HEK293 (cell line): Measurements from ENCODE around the gene RNASEH2C.
"Not testable (repeated sequence)": the region's sequence is repeated elsewhere in the genome, so short reads cannot be mapped to it uniquely, and the experiment has no call there.

Experiments
- ATF2 ChIP-seq: fragments of 450-650 bp; formaldehyde crosslinking; IDR thresholded peaks from 2 replicates; pipeline ENCODE4 v1.5.1; 2016; ENCODE audit warnings: missing biosample characterization, missing genetic modification characterization, low read depth
- CTCF ChIP-seq: fragments of 450-650 bp; formaldehyde crosslinking; IDR thresholded peaks from 2 replicates; pipeline ENCODE4 v1.5.1; 2016; ENCODE audit warnings: missing biosample characterization, missing genetic modification characterization
- PATZ1 ChIP-seq: fragments of 450-650 bp; formaldehyde crosslinking; IDR thresholded peaks from 2 replicates; pipeline ENCODE4 v1.5.1; 2016; ENCODE audit warnings: missing biosample characterization, missing genetic modification characterization
- PRDM10 ChIP-seq: fragments of 450-650 bp; formaldehyde crosslinking; IDR thresholded peaks from 2 replicates; pipeline ENCODE4 v1.5.1; 2016; ENCODE audit warnings: missing biosample characterization, missing genetic modification characterization
- WT1 ChIP-seq: fragments of 450-650 bp; formaldehyde crosslinking; IDR thresholded peaks from 2 replicates; pipeline ENCODE4 v1.5.1; 2016; ENCODE audit warnings: missing biosample characterization, missing genetic modification characterization
- YY1 ChIP-seq: fragments of 450-650 bp; formaldehyde crosslinking; IDR thresholded peaks from 2 replicates; pipeline ENCODE4 v1.5.1; 2018; ENCODE audit warnings: missing biosample characterization, missing genetic modification characterization
- ZNF513 ChIP-seq: fragments of 450-650 bp; IDR thresholded peaks from 2 replicates; pipeline ENCODE4 v1.5.1; 2018; ENCODE audit warnings: missing biosample characterization, missing genetic modification characterization
- ZNF701 ChIP-seq: fragments of 450-650 bp; formaldehyde crosslinking; IDR thresholded peaks from 2 replicates; pipeline ENCODE4 v1.5.1; 2016; ENCODE audit warnings: missing biosample characterization, missing genetic modification characterization
- ZSCAN30 ChIP-seq: fragments of 450-650 bp; IDR thresholded peaks from 2 replicates; pipeline ENCODE4 v1.5.1; 2018; ENCODE audit warnings: missing biosample characterization, mild to moderate bottlenecking, missing genetic modification characterization, moderate library complexity

GRCh38 chr11:65762169-65762568 lies 41.6 kb upstream of the RNASEH2C start:
- TF ChIP-seq CTCF (tag by site-specific recombination); ZNF701 (tag by site-specific recombination); ZNF513 (tag by site-specific recombination); ZSCAN30 (tag by site-specific recombination); PATZ1; WT1 (tag by site-specific recombination); YY1 (tag by site-specific recombination); PRDM10 (tag by site-specific recombination); ATF2: not testable (repeated sequence)
